HCT116 (cell line): ENCODE results near the gene MDM2. TPM values are rescaled to one million over a fixed set of nuclear protein-coding genes. Genes with fewer than 3 reads are reported as not detected.

Experiments
- ATAC-seq: fragments of 200-7000 bp; cut with Tn5 transposase; 2 replicates; pipeline ENCODE4 v1.9.1; 2020; ENCODE audit warnings: mild to moderate bottlenecking, moderate library complexity
- BruUV-seq: library from RNA; stranded (reverse); fragments of 400-500 nt; replicated peaks from 2 replicates; lab custom pipeline; 2021; lab: Mats Ljungman, UMichigan
- CTCF ChIA-PET: fragments of 300-600 bp; sonication (Branson Sonifier 250); formaldehyde crosslinking; loops from one replicate; lab custom pipeline; 2021; ENCODE audit warnings: antibody characterized with exemption; lab: Charles Lee
- POLR2A ChIA-PET: fragments of 300-600, 350-600 bp; sonication (Branson Sonifier 250); formaldehyde crosslinking; loops from one replicate; lab custom pipeline; 2021; ENCODE audit warnings: antibody characterized with exemption; lab: Charles Lee
- RAD21 ChIA-PET, 2 experiments: fragments of 300-600 bp; sonication (Branson Sonifier 250); formaldehyde crosslinking; loops; one replicate each; lab custom pipeline; 2023; ENCODE audit warnings: low total read pairs in 2 of 2; ENCODE audit not compliant: uncharacterized antibody in 2 of 2, unreplicated experiment in 2 of 2, low non-redundant PET in 1 of 2; lab: Charles Lee
- DNase-seq: peaks from one replicate; pipeline ENCODE4 v3.0.0-alpha.2; 2010; ENCODE audit warnings: low read depth, low spot score
- H2AFZ ChIP-seq: fragments of 200-600 bp; shearing (Covaris generic), sonication (generic); 2 replicates; pipeline ENCODE4 v1.6.1; 2017; ENCODE audit warnings: low read depth, mixed run types, mixed read lengths, antibody characterized with exemption, low read length; ENCODE audit not compliant: poor library complexity, severe bottlenecking
- H3K27ac ChIP-seq: 2 replicates; pipeline ENCODE4 v1.5.1; 2012; ENCODE audit warnings: low read depth, low read length
- H3K27me3 ChIP-seq: fragments of 200-600 bp; sonication (generic); 2 replicates; pipeline ENCODE4 v1.6.1; 2016; ENCODE audit warnings: mixed run types, low read length, mixed read lengths; ENCODE audit not compliant: insufficient read depth
- H3K36me3 ChIP-seq, 2 experiments: fragments of 200-500 bp in 1 of 2; fragments of 200-600 bp in 1 of 2; sonication (Bioruptor generic) in 1 of 2; sonication (generic) in 1 of 2; 2 replicates each; pipeline versions ENCODE4 v1.5.1 to v1.6.1; 2014 to 2016; ENCODE audit warnings: low read length in 2 of 2, inconsistent platforms in 1 of 2, mixed read lengths in 1 of 2, mixed run types in 1 of 2; ENCODE audit not compliant: insufficient read depth in 2 of 2, control insufficient read depth in 1 of 2
- H3K4me1 ChIP-seq, 2 experiments: fragments of 200-600 bp in 1 of 2; sonication (generic) in 1 of 2; 2 replicates each; pipeline versions ENCODE4 v1.5.1 to v1.6.1; 2012 to 2017; ENCODE audit warnings: low read length in 2 of 2, inconsistent platforms in 1 of 2, mild to moderate bottlenecking in 1 of 2, mixed read lengths in 1 of 2, mixed run types in 1 of 2, moderate library complexity in 1 of 2; ENCODE audit not compliant: insufficient read depth in 2 of 2, control insufficient read depth in 1 of 2
- H3K4me2 ChIP-seq: fragments of 200-600 bp; sonication (generic); 2 replicates; pipeline ENCODE4 v1.6.1; 2017; ENCODE audit warnings: mixed run types, low read length, mixed read lengths
- H3K4me3 ChIP-seq, 2 experiments: fragments of 200-600 bp in 1 of 2; sonication (generic) in 1 of 2; replicated peaks in 1 of 2; 2 replicates each; pipeline ENCODE4 v1.5.1; 2011 to 2016; ENCODE audit warnings: low read length in 2 of 2, control low read depth in 1 of 2, low read depth in 1 of 2, mild to moderate bottlenecking in 1 of 2, mixed read lengths in 1 of 2, mixed run types in 1 of 2
- H3K79me2 ChIP-seq: fragments of 200-600 bp; sonication (generic); 2 replicates; pipeline ENCODE4 v1.6.1; 2017; ENCODE audit warnings: mild to moderate bottlenecking, mixed run types, low read length, moderate library complexity, mixed read lengths; ENCODE audit not compliant: insufficient read depth
- H3K9ac ChIP-seq: fragments of 200-600 bp; sonication (generic); 2 replicates; pipeline ENCODE4 v1.6.1; 2016; ENCODE audit warnings: low read length, mixed read lengths
- H3K9me2 ChIP-seq: fragments of 200-600 bp; sonication (generic), shearing (Covaris generic); 2 replicates; pipeline ENCODE4 v1.6.1; 2017; ENCODE audit warnings: mixed run types, mild to moderate bottlenecking, moderate library complexity; ENCODE audit not compliant: insufficient read depth
- H3K9me3 ChIP-seq, 2 experiments: fragments of 200-500 bp in 1 of 2; fragments of 200-600 bp in 1 of 2; sonication (Bioruptor generic) in 1 of 2; sonication (generic) in 1 of 2; 2 replicates each; pipeline ENCODE4 v1.6.1; 2014 to 2017; ENCODE audit warnings: low read length in 2 of 2, mixed read lengths in 2 of 2, inconsistent platforms in 1 of 2, low read depth in 1 of 2, mild to moderate bottlenecking in 1 of 2, mixed run types in 1 of 2, moderate library complexity in 1 of 2; ENCODE audit not compliant: control insufficient read depth in 1 of 2, insufficient read depth in 1 of 2
- H4K20me1 ChIP-seq: fragments of 200-600 bp; sonication (generic), shearing (Covaris generic); 2 replicates; pipeline ENCODE4 v1.6.1; 2017; ENCODE audit warnings: mixed run types, mild to moderate bottlenecking, moderate library complexity; ENCODE audit not compliant: insufficient read depth
- CBX3 ChIP-seq: IDR thresholded peaks from 2 replicates; pipeline ENCODE4 v1.6.1; 2012; ENCODE audit warnings: low read depth
- CEBPB ChIP-seq: IDR thresholded peaks from 2 replicates; pipeline ENCODE4 v1.6.1; 2012; ENCODE audit warnings: low read depth
- CTCF ChIP-seq, 3 experiments: fragments of 200-600 bp in 1 of 3; sonication (generic) in 1 of 3; IDR thresholded peaks in 2 of 3; conservative IDR thresholded peaks in 1 of 3; 2 replicates each; pipeline ENCODE4 v1.5.1; 2012 to 2017; ENCODE audit warnings: low read depth in 2 of 3, low read length in 2 of 3, antibody characterized with exemption in 1 of 3, borderline replicate concordance in 1 of 3, control low read depth in 1 of 3, mild to moderate bottlenecking in 1 of 3, mixed read lengths in 1 of 3, mixed run types in 1 of 3, moderate library complexity in 1 of 3; ENCODE audit not compliant: insufficient read depth in 1 of 3
- EGR1 ChIP-seq: IDR thresholded peaks from 2 replicates; pipeline ENCODE4 v1.6.1; 2012; ENCODE audit warnings: low read depth
- ELF1 ChIP-seq: IDR thresholded peaks from 2 replicates; pipeline ENCODE4 v1.6.1; 2012; ENCODE audit warnings: low read depth, borderline replicate concordance
- EZH2 ChIP-seq: fragments of 200-600 bp; sonication (generic); IDR thresholded peaks from 2 replicates; pipeline ENCODE4 v1.6.1; 2017; ENCODE audit warnings: antibody characterized with exemption, mixed run types
- EZH2phosphoT487 ChIP-seq: fragments of 200-600 bp; IDR thresholded peaks from 2 replicates; pipeline ENCODE4 v1.6.1; 2018; ENCODE audit warnings: antibody characterized with exemption, borderline replicate concordance
- JUND ChIP-seq: IDR thresholded peaks from 2 replicates; pipeline ENCODE4 v1.6.1; 2012
- MAX ChIP-seq: IDR thresholded peaks from 2 replicates; pipeline ENCODE4 v1.6.1; 2012
- POLR2AphosphoS5 ChIP-seq: IDR thresholded peaks from 2 replicates; pipeline ENCODE4 v1.6.1; 2011; ENCODE audit warnings: mild to moderate bottlenecking, low read depth, low read length, moderate library complexity
- REST ChIP-seq: IDR thresholded peaks from 2 replicates; pipeline ENCODE4 v1.6.1; 2012; ENCODE audit warnings: low read depth
- SIN3A ChIP-seq: IDR thresholded peaks from 2 replicates; pipeline ENCODE4 v1.6.1; 2012; ENCODE audit warnings: low read depth
- SRF ChIP-seq: IDR thresholded peaks from 2 replicates; pipeline ENCODE4 v1.6.1; 2012; ENCODE audit warnings: low read depth
- TCF7L2 ChIP-seq: IDR thresholded peaks from 2 replicates; pipeline ENCODE4 v1.7.0; 2011; ENCODE audit warnings: borderline replicate concordance, inconsistent platforms; ENCODE audit not compliant: insufficient read depth, insufficient read length; ENCODE audit errors: extremely low read depth
- ZFX ChIP-seq: fragments of 450-650 bp; IDR thresholded peaks from 2 replicates; pipeline ENCODE4 v1.6.1; 2017
- ZNF274 ChIP-seq: fragments of 200-500 bp; sonication (Bioruptor generic); IDR thresholded peaks from 2 replicates; pipeline ENCODE4 v1.6.1; 2014; ENCODE audit warnings: mild to moderate bottlenecking, low read depth, low read length, inconsistent platforms
- intact Hi-C: fragments of 100-400 bp; cut with micrococcal nuclease; formaldehyde crosslinking; loops from 2 replicates; pipeline ENCODE4 v1.10.0; 2022
- total RNA-seq: library from RNA; stranded (reverse); gene quantifications from one replicate; pipeline ENCODE4 v1.2.1, GENCODE V29; 2021; ENCODE audit not compliant: unreplicated experiment

The MDM2 gene
- total RNA-seq, 1 experiment from 2014 or later = 170 TPM

- Histone ChIP-seq H3K27ac (no peak overlapping the region), H3K4me1 (no peaks in the 10 kb centered on the region), H3K27me3 (no peaks in the 10 kb centered on the region), H4K20me1 (no peaks in the 10 kb centered on the region), H3K9me3 (no peaks in the 10 kb centered on the region), H3K4me2 (no peak overlapping the region), H3K9ac (no peak overlapping the region), H3K36me3 (no peaks in the 10 kb centered on the region), H3K79me2 (no peaks in the 10 kb centered on the region), H3K4me3 (no peak overlapping the region), H3K9me2 (no peaks in the 10 kb centered on the region), H2AFZ (no peak overlapping the region)
- no peak for TF ChIP-seq ZNF274
- TF ChIP-seq SIN3A = no peak
- no peak for TF ChIP-seq ZFX
- intact Hi-C loops = no loop called here
- ChIA-PET RAD21 (no interaction called here), POLR2A (no interaction called here), CTCF (no interaction called here)
- no TSS peak for BruUV-seq
- ATAC-seq = no peak
- DNase-seq = no peak
These were observed 85.8 kb downstream of the MDM2 start for GRCh38 chr12:68893741-68894140.

- Histone ChIP-seq H3K36me3 (no peaks in the 10 kb centered on the region), H3K4me1 (peaks cover 0 to 3% of the 10 kb centered on the region in 2 experiments; a peak in 1 of 4 replicates), H3K4me3 (no peak overlapping the region), H3K79me2 (no peaks in the 10 kb centered on the region), H3K9ac (no peak overlapping the region), H4K20me1 (no peaks in the 10 kb centered on the region), H3K4me2 (no peak overlapping the region), H3K27ac (no peak overlapping the region), H3K9me3 (no peaks in the 10 kb centered on the region), H2AFZ (no peak overlapping the region), H3K9me2 (no peaks in the 10 kb centered on the region), H3K27me3 (no peaks in the 10 kb centered on the region)
- RAD21 ChIA-PET = no interaction called here
- no peak for ATAC-seq
- intact Hi-C loops = no loop called here
- CTCF ChIA-PET = interaction anchor here (0.6 kb wide), 1 partner anchor 32 kb away, joined by 3 read pairs; no protein-coding TSS in a partner anchor
- TF ChIP-seq JUND (no peak), ZFX (no peak), EZH2 (no peak), EGR1 (no peak), POLR2AphosphoS5 (no peak), SRF (no peak), MAX (no peak), ELF1 (no peak), EZH2phosphoT487 (no peak), SIN3A (no peak), TCF7L2 (no peak), CBX3 (no peak), CTCF (IDR thresholded peaks at IDR 0.05 in 2 of 3, conservative IDR thresholded peaks at IDR 0.05 in 1 of 3; ENCODE audit: borderline replicate concordance in 1 of 3, insufficient read depth in 1 of 3, low read depth in 2 of 3, low read length in 2 of 3) (no peak), REST (no peak), ZNF274 (no peak), CEBPB (no peak)
- no TSS peak for BruUV-seq
- no peak for DNase-seq
- POLR2A ChIA-PET = no interaction called here
These were observed 86.4 kb downstream of the MDM2 start for GRCh38 chr12:68894276-68894855.
